GM12892 (cell line): ENCODE data around the gene ARHGEF12.

Experiments used
- POLR2A ChIP-seq: IDR thresholded peaks from 2 replicates; pipeline ENCODE4 v1.6.1; 2011; ENCODE audit warnings: low read depth, low read length, control low read depth
- POLR2AphosphoS5 ChIP-seq: IDR thresholded peaks from 2 replicates; pipeline ENCODE4 v1.6.1; 2011; ENCODE audit warnings: low read depth, low read length, control low read depth

DNA sequence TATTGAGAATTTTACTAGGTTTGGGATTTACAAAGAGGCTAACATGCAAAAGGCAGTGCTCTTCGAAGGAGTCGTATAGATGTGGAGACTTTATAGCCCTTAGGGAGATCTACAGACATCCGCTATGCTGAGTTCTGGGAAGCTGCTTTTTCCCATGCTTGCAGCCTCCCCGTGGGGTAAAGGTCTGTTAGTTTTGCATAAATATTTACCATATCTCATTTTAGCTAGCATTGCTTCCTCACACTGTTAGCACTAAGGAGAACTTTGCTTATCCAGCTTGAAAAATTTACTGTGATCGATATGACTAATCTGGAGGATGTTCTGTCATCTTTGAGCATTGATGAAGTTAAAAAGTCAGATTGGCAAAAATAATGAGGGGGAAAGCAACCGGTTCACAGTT lies 18.6 kb downstream of the ARHGEF12 start:
- no peak for TF ChIP-seq POLR2A
- no peak for TF ChIP-seq POLR2AphosphoS5
